Tibial nerve (tissue), 4 donors: Measurements from ENCODE around the gene L3MBTL3. TPM values are rescaled to one million over a fixed set of nuclear protein-coding genes. Genes with fewer than 3 reads are reported as not detected.
A peak's percentile ranks its signal among the peaks of the same experiment; 100 is the strongest.

Experiments
- DNase-seq, 2 donors: peaks; one replicate each; pipeline ENCODE4 v3.0.0-alpha.2; 2019; ENCODE audit warnings: low spot score in 2 of 2
- H3K27ac ChIP-seq, 4 donors: fragments of 200-600 bp; sonication (generic) in 3 of 4; one replicate each; pipeline ENCODE4 v1.5.1; 2017 to 2019; ENCODE audit warnings: mild to moderate bottlenecking in 1 of 4
- H3K27me3 ChIP-seq, 2 donors: fragments of 200-600 bp; sonication (generic) in 1 of 2; one replicate each; pipeline versions ENCODE4 v1.5.1 to v1.6.0; 2017 to 2019
- H3K36me3 ChIP-seq, 3 donors: fragments of 200-600 bp; sonication (generic); one replicate each; pipeline ENCODE4 v1.5.1; 2018 to 2019
- H3K4me1 ChIP-seq, 4 donors: fragments of 200-600 bp; sonication (generic) in 3 of 4; one replicate each; pipeline ENCODE4 v1.5.1; 2017 to 2019
- H3K4me3 ChIP-seq, 4 donors: fragments of 200-600 bp; sonication (generic) in 3 of 4; one replicate each; pipeline ENCODE4 v1.5.1; 2017 to 2019; ENCODE audit warnings: mild to moderate bottlenecking in 1 of 4, moderate library complexity in 1 of 4
- H3K9me3 ChIP-seq, 4 donors: fragments of 200-600 bp; sonication (generic) in 3 of 4; one replicate each; pipeline ENCODE4 v1.5.1; 2017 to 2019
- EP300 ChIP-seq, 2 donors: sonication (generic); formaldehyde crosslinking; IDR thresholded peaks; one replicate each; pipeline ENCODE4 v1.6.1; 2017; ENCODE audit warnings: antibody characterized with exemption in 2 of 2, mild to moderate bottlenecking in 1 of 2
- POLR2A ChIP-seq, 2 donors: fragments of 450-650 bp; IDR thresholded peaks; one replicate each; pipeline ENCODE4 v1.6.1; 2017; ENCODE audit warnings: antibody characterized with exemption in 2 of 2, mild to moderate bottlenecking in 2 of 2, moderate library complexity in 2 of 2
- WGBS, 2 donors: methylation state at CpG; one replicate each; pipeline ENCODE4 v1.1.5; 2018; 5-methylcytosine and 5-hydroxymethylcytosine counted together
- total RNA-seq, 4 donors: library from RNA; depleted of rRNA; stranded (reverse); fragments of >200 nt; gene quantifications; one replicate each; pipeline ENCODE4 v1.1.0, GENCODE V29; 2016
- TF ChIP-seq, protein P1 (sequence below), 5 experiments: fragments of 200-600 bp in 3 of 5; fragments of 450-650 bp in 2 of 5; sonication (generic) in 3 of 5; IDR thresholded peaks; one replicate each; pipeline ENCODE4 v1.5.1; 2016 to 2019; ENCODE audit warnings: antibody characterized with exemption in 5 of 5, mild to moderate bottlenecking in 3 of 5, moderate library complexity in 2 of 5

The L3MBTL3 gene
- total RNA-seq, result 10 to 100 TPM; 12.3 to 17.3 (median 14.4) TPM

GRCh38 chr6:130018292-130018743, at the start of gene L3MBTL3:
L3MBTL3 (plus strand) TSS chr6:130018581; CDS start chr6:130042700, 24,119 bp downstream.
- Histone ChIP-seq H3K9me3 (no peaks in the 10 kb centered on the region), H3K4me1 (peaks cover 0 to 12% (median 0%) of the 10 kb centered on the region in 4 donors), H3K36me3 (no peaks in the 10 kb centered on the region), H3K27me3 (no peaks in the 10 kb centered on the region), H3K27ac (peak within 1 kb of the TSS; percentile 58 to 92 (median 82)), H3K4me3 (peak within 1 kb of the TSS; percentile 66 to 96 (median 84))
- DNase-seq, result peak; percentile 61 to 74
- WGBS, 2 donors, result 1% methylated on average over 27 of the region's 27 CpGs
- TF ChIP-seq, protein P1, sequence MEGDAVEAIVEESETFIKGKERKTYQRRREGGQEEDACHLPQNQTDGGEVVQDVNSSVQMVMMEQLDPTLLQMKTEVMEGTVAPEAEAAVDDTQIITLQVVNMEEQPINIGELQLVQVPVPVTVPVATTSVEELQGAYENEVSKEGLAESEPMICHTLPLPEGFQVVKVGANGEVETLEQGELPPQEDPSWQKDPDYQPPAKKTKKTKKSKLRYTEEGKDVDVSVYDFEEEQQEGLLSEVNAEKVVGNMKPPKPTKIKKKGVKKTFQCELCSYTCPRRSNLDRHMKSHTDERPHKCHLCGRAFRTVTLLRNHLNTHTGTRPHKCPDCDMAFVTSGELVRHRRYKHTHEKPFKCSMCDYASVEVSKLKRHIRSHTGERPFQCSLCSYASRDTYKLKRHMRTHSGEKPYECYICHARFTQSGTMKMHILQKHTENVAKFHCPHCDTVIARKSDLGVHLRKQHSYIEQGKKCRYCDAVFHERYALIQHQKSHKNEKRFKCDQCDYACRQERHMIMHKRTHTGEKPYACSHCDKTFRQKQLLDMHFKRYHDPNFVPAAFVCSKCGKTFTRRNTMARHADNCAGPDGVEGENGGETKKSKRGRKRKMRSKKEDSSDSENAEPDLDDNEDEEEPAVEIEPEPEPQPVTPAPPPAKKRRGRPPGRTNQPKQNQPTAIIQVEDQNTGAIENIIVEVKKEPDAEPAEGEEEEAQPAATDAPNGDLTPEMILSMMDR (IDR thresholded peaks at IDR 0.05), result no peak
- no peak for TF ChIP-seq POLR2A (IDR thresholded peaks at IDR 0.05)
- peak in 1 of 2 donors; percentile 49 for TF ChIP-seq EP300 (IDR thresholded peaks at IDR 0.05)

- H3K9me3 ChIP-seq, result no peaks in the 10 kb centered on the region
- H3K4me3 ChIP-seq, result no peak overlapping the region
- DNase-seq, result no peak
- H3K36me3 ChIP-seq, result no peaks in the 10 kb centered on the region
- no peak overlapping the region for H3K27ac ChIP-seq
- no peaks in the 10 kb centered on the region for H3K27me3 ChIP-seq
- WGBS, 2 donors, result 67 to 76% methylated on average over 2 of the region's 2 CpGs
- TF ChIP-seq POLR2A (IDR thresholded peaks at IDR 0.05) (no peak), EP300 (IDR thresholded peaks at IDR 0.05) (no peak)
- TF ChIP-seq, protein P1 (IDR thresholded peaks at IDR 0.05), result no peak
- H3K4me1 ChIP-seq, result no peaks in the 10 kb centered on the region
These were observed 49.3 kb upstream of the L3MBTL3 start for GRCh38 chr6:129969064-129969463.

DNA sequence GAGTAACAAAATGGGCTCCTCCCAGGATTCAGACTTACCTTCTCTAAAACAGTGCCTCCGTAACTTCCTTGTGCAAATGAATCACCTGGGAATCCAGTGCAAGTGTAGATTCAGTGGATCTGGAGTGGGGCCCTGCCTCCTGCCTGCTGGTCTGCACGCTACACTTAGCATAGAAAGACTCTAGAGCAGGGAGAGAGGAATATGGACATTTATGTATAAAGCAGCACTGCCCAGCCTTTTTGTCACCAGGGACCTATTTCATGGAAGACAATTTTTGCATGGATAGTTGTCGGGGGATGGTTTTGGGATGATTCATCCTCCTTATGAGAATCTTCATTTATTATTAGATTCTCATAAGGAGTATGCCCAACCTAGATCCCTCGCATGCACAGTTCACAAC, 42.3 kb upstream of the L3MBTL3 start:
- H3K27me3 ChIP-seq, result no peaks in the 10 kb centered on the region
- no peak overlapping the region for H3K4me3 ChIP-seq
- H3K36me3 ChIP-seq, result no peaks in the 10 kb centered on the region
- H3K27ac ChIP-seq, result no peak overlapping the region
- DNase-seq, result no peak
- peaks cover 0 to 19% (median 0%) of the 10 kb centered on the region in 4 donors for H3K9me3 ChIP-seq
- no peaks in the 10 kb centered on the region for H3K4me1 ChIP-seq
- 87 to 93% methylated on average over 4 of the region's 4 CpGs for WGBS, 2 donors
- TF ChIP-seq, protein P1 (IDR thresholded peaks at IDR 0.05), result no peak
- TF ChIP-seq POLR2A (IDR thresholded peaks at IDR 0.05) (no peak), EP300 (IDR thresholded peaks at IDR 0.05) (no peak)

DNA sequence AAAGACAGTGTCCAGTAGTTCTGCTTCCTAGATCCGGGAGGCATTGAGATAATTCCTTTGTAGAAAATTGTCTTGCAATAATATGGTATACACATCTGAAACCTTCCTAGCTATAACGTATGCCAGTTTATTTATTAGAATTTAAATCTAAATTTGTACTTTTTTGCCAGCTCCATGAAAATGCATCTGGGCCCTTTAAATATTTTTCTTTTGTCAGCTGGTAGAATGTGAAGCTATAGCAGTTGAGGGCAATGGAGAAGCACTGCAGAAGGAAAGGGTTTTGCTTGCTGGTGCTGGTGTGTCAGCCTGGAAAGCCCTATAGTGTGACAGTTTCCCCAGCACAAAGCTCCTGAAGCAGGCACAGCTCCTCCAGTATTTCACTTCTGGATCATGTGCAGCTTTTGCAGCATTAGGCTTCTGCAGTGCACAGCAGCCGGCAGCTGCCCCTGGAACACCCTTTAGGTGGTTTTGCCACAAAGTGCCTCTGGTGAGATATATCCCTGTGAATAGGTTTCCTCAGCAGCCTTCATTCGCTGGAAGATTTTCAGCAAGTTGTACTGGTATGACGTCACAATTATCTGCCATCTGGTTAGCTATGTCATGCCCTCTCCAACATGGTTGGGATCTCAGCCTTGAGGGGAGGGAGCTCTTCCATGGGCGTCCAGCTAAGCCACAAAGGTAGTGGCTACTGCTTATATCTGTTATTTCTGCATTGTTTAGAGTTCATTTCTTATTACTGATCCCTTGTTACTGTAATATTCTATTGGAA, 40.0 kb upstream of the L3MBTL3 start:
- no peaks in the 10 kb centered on the region for H3K36me3 ChIP-seq
- H3K9me3 ChIP-seq, result peaks cover 0 to 19% (median 0%) of the 10 kb centered on the region in 4 donors
- no peak overlapping the region for H3K27ac ChIP-seq
- H3K4me3 ChIP-seq, result no peak overlapping the region
- H3K27me3 ChIP-seq, result no peaks in the 10 kb centered on the region
- WGBS, 2 donors, result 92 to 94% methylated on average over 6 of the region's 6 CpGs
- TF ChIP-seq, protein P1 (IDR thresholded peaks at IDR 0.05), result no peak
- no peak for TF ChIP-seq POLR2A (IDR thresholded peaks at IDR 0.05)
- no peak for TF ChIP-seq EP300 (IDR thresholded peaks at IDR 0.05)
- H3K4me1 ChIP-seq, result no peaks in the 10 kb centered on the region
- no peak for DNase-seq

DNA sequence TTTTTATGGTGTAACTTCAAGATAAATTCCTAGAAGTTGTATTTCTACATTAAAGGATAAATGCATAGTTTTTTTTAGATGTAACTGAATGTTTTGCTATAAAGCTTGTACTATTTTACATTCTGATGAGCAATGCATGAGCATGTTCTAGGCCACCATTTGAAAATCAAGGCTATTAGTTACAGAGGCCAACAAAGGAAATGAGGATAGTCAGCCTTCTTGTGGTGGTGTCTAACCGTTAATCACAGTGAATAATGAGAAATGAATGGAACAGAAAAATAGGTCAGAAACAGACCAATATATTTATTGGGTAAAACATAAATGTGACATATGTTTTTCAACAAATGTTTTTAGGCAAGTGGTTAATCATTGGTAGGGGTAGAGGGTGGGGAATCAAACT, 37.6 kb upstream of the L3MBTL3 start:
- peaks cover 0 to 19% (median 0%) of the 10 kb centered on the region in 4 donors for H3K9me3 ChIP-seq
- 52 to 87% methylated on average over 1 of the region's 1 CpG for WGBS, 2 donors
- H3K4me1 ChIP-seq, result no peaks in the 10 kb centered on the region
- no peaks in the 10 kb centered on the region for H3K36me3 ChIP-seq
- DNase-seq, result no peak
- H3K4me3 ChIP-seq, result no peak overlapping the region
- no peaks in the 10 kb centered on the region for H3K27me3 ChIP-seq
- TF ChIP-seq POLR2A (IDR thresholded peaks at IDR 0.05), result no peak
- TF ChIP-seq EP300 (IDR thresholded peaks at IDR 0.05), result no peak
- TF ChIP-seq, protein P1 (IDR thresholded peaks at IDR 0.05), result no peak
- H3K27ac ChIP-seq, result no peak overlapping the region
